Measurements from ENCODE around the gene PFDN6. TPM values are rescaled to one million over a fixed set of nuclear protein-coding genes. Genes with fewer than 3 reads are reported as not detected.

The PFDN6 gene
- total RNA-seq, 1 experiment from 2014 or later = 101 TPM

GRCh38 chr6:33278392-33278741 lies 11.0 kb upstream of the PFDN6 start:
- H3K9me3 ChIP-seq (ENCODE audit: control insufficient read depth, insufficient read depth, low read depth, low read length) = no peaks in the 10 kb centered on the region
- DNase-seq (ENCODE audit: low read depth, low spot score) = no peak
- no TSS peak for BruUV-seq (replicated peaks)
- TF ChIP-seq SIN3A (IDR thresholded peaks at IDR 0.05; ENCODE audit: borderline replicate concordance, insufficient read depth, low read depth, low read length) = no peak
- no peak for TF ChIP-seq CTCF (IDR thresholded peaks at IDR 0.05)
- TF ChIP-seq TCF7L2 (IDR thresholded peaks at IDR 0.05; ENCODE audit: low read depth, low read length) = no peak
- no peak for TF ChIP-seq REST (IDR thresholded peaks at IDR 0.05; ENCODE audit: insufficient read depth in 1 of 2, low read depth in 2 of 2, low read length in 1 of 2)
- TF ChIP-seq POLR2AphosphoS5 (IDR thresholded peaks at IDR 0.05; ENCODE audit: low read depth, low read length) = no peak; the same call in 1 of the 2 replicates
- ChIA-PET CTCF (interaction anchor here (1.1 to 2.0 kb wide), 2 partner anchors 21 to 67 kb away, joined by 5 to 9 read pairs; partner anchors contain the start of gene RGL2), POLR2A (interaction anchor here (2.4 kb wide), 1 partner anchor 11 kb away, joined by 11 read pairs; the partner anchor contains the start of genes PFDN6 and WDR46)
- no peak overlapping the region; a peak in 1 of 4 replicates for H3K4me3 ChIP-seq (ENCODE audit: low read depth in 2 of 2, low read length in 2 of 2)
- H3K27ac ChIP-seq (ENCODE audit: low read length) = peak overlapping the region; percentile 84
- in situ Hi-C loops (cut with HindIII; ENCODE audit: low pct_unique_long_range_greater_than_20kb, low sequenced_read_pairs) (no loop called here), intact Hi-C loops (cut with micrococcal nuclease; ENCODE audit: unreplicated experiment) (no loop called here)
- peak; percentile 6 for ATAC-seq
- H3K36me3 ChIP-seq (ENCODE audit: control insufficient read depth, insufficient read depth, low read length) = peaks cover 10% of the 10 kb centered on the region
- peaks cover 53% of the 10 kb centered on the region for H3K4me1 ChIP-seq (ENCODE audit: control insufficient read depth, insufficient read depth, low read length)
- no peaks in the 10 kb centered on the region for H3K27me3 ChIP-seq (ENCODE audit: control insufficient read depth, insufficient read depth, low read length)

GRCh38 chr6:33278810-33279209 lies 10.6 kb upstream of the PFDN6 start:
- intact Hi-C loops (cut with micrococcal nuclease; ENCODE audit: unreplicated experiment) (no loop called here), in situ Hi-C loops (cut with HindIII; ENCODE audit: low pct_unique_long_range_greater_than_20kb, low sequenced_read_pairs) (no loop called here)
- ChIA-PET CTCF (no interaction called here), POLR2A (interaction anchor here (2.4 kb wide), 1 partner anchor 10 kb away, joined by 11 read pairs; the partner anchor contains the start of genes PFDN6 and WDR46)
- H3K4me1 ChIP-seq (ENCODE audit: control insufficient read depth, insufficient read depth, low read length) = peaks cover 53% of the 10 kb centered on the region
- no peak for TF ChIP-seq REST (IDR thresholded peaks at IDR 0.05; ENCODE audit: insufficient read depth in 1 of 2, low read depth in 2 of 2, low read length in 1 of 2)
- TF ChIP-seq POLR2AphosphoS5 (IDR thresholded peaks at IDR 0.05; ENCODE audit: low read depth, low read length) = no peak
- TF ChIP-seq TCF7L2 (IDR thresholded peaks at IDR 0.05; ENCODE audit: low read depth, low read length) = no peak
- peak overlapping the region; percentile 84 for H3K27ac ChIP-seq (ENCODE audit: low read length)
- no peaks in the 10 kb centered on the region for H3K27me3 ChIP-seq (ENCODE audit: control insufficient read depth, insufficient read depth, low read length)
- no peak for DNase-seq (ENCODE audit: low read depth, low spot score)
- H3K4me3 ChIP-seq (ENCODE audit: low read depth in 2 of 2, low read length in 2 of 2) = no peak overlapping the region
- no peaks in the 10 kb centered on the region for H3K9me3 ChIP-seq (ENCODE audit: control insufficient read depth, insufficient read depth, low read depth, low read length)
- no peak for ATAC-seq
- H3K36me3 ChIP-seq (ENCODE audit: control insufficient read depth, insufficient read depth, low read length) = peaks cover 10% of the 10 kb centered on the region
- no TSS peak for BruUV-seq (replicated peaks)

Data from Panc1 (cell line).